ENCODE data around the gene UBE2R2.
"Not testable (repeated sequence)": the region's sequence is repeated elsewhere in the genome, so short reads cannot be mapped to it uniquely, and the experiment has no call there.

The UBE2R2 gene

DNA sequence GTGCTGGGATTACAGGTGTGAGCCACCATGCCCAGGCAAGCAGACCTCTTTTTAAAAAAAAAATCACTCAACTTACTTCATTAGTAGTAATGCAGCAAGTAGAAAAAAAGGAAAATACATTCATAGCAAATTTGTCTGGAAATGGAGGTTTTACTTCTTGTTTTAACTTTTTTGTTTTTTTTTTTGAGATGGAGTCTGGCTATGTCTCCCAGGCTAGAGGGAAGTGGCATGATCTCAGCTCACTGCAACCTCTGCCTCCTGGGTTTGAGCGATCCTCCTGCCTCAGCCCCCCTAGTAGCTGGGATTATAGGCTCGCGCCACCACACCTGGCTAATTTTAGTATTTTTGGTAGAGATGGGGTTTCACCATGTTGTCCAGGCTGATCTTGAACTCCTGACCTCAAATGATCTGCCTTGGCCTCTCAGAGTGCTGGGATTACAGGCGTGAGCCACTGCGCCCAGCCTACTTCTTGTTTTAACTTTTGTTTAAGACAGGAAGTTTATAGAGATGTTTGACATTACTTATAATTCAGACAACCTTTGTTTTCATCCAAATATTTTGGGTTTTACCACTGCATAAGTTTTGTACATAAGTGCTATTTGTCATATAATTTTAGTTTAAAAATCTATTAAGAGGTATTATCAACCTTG is 26.5 kb downstream of the UBE2R2 start:
- DNase-seq, result no peak

DNA sequence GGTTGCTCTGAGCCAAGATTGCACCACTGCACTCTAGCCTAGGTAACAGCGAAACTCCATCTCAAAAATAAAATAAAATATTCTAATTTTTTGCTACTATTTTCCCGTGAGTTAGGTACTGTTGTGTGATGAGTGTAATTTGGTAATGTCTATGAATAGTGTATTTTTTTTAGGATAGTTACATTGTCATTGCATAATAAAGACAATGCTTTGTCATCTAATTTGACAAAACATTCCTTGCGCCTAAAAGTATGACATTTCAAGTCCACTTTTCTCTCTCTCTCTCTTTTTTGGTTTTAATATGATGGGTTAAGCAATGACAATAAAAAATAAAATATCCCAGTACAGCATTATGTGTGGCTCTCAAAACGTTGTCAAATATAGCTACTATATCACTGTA is 29.3 kb downstream of the UBE2R2 start:
- DNase-seq, result no peak

GRCh38 chr9:33847894-33848205 is 30.9 kb downstream of the UBE2R2 start:
- not testable (repeated sequence) for DNase-seq

GRCh38 chr9:33850267-33850629 is 33.3 kb downstream of the UBE2R2 start:
- DNase-seq, result no peak

GRCh38 chr9:33850677-33851076 is 33.7 kb downstream of the UBE2R2 start:
- DNase-seq, result no peak

- DNase-seq, result no peak
Observed at GRCh38 chr9:33851301-33851700, 34.3 kb downstream of the UBE2R2 start.

- no peak for DNase-seq
Observed at GRCh38 chr9:33852216-33852826, 35.4 kb downstream of the UBE2R2 start.

GRCh38 chr9:33856247-33856646 is 39.3 kb downstream of the UBE2R2 start:
- DNase-seq, result no peak

- DNase-seq, result no peak
Observed at GRCh38 chr9:33858423-33858822, 41.5 kb downstream of the UBE2R2 start.

DNA sequence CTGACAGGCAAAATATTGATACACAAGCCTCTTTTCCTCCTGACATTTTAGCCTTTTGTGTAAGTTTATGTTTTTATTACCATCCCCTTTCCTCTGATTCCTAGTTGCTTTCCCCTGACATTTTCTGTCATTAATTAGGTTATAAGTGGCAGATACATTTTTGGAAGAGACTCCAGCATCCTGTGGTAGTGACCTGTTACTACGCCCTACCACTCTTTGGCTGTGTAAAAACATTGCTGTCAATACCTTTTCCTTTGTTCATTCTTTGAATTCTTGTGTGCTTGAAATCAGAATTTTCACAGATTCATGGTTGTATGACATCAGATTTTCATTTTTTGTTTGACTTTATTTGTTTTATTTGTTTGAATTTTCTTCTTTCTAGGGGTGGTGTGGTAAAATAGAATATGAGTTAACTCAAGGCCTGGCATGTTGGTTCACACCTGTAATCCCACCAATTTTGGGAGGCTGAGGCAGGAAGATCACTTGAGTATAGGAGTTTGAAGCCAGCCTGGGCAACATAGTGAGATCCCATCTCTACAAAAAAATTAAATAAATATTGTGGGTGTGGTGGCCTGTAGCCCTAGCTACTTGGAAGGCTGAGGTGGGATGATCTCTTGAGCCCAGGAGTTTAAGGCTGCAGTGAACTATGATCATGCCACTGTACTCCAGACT is 43.4 kb downstream of the UBE2R2 start:
- no peak for DNase-seq

- DNase-seq, result no peak
Observed at GRCh38 chr9:33861917-33862453, 45.0 kb downstream of the UBE2R2 start.

GRCh38 chr9:33863027-33863426 is 46.1 kb downstream of the UBE2R2 start:
- not testable (repeated sequence) for DNase-seq

DNA sequence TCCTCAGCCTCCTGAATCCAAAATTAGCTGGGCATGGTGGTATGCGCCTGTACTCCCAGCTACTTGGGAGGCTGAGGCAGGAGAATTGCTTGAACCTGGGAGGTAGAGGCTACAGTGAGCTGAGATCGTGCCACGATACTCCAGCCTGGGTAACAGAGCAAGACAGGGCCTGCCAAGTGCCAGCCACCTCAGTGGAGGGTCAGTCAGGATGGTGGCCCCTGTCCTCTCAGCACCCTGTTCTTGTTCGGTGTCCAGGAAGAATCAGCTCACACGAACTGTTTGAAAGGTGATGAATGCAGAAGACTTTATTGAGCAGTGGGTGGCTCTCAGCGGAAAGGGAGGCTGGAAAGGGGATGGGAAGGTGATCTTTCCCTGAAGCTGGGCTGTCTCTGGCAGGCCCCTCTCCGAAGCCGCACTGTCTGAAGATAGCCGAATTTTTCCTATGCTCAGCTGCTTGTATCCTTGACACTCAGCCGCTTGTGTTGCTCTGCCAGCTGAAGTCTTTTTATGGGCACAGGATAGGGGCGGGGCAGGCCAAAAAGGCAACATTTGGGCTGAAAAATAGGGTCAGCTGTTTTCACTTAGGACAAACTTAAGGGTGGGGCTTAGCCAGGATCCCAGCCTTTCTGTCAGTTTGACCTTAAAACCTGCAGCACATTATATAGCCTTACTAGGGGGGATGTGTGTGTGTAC is 50.9 kb downstream of the UBE2R2 start:
- DNase-seq, result no peak

DNA sequence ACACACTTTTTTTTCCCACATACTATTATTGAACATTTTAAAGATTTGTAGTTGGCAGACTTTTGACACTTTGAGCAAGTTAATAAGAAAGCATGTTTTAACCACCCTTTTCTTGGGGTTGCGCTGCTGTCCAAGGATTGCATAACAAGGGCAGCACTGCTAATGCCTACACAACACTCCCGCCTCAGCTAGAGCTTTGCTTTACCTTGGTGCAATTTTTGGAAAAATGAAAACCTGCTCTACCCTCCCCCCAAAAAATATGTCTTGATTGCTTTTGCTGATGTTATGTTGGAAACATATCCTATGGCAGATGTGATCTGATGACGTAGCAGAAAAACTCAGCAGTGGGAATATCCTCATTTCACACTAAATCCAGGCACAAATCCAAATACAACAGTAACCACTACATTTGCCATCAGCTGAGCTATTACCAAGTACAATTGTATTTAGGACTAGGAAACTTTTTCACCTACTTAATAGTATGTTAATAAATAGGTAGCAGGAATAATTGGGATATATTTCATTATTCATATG is 51.5 kb downstream of the UBE2R2 start:
- DNase-seq, result no peak

- DNase-seq, result not testable (repeated sequence)
Observed at GRCh38 chr9:33869243-33869642, 52.3 kb downstream of the UBE2R2 start.

DNA sequence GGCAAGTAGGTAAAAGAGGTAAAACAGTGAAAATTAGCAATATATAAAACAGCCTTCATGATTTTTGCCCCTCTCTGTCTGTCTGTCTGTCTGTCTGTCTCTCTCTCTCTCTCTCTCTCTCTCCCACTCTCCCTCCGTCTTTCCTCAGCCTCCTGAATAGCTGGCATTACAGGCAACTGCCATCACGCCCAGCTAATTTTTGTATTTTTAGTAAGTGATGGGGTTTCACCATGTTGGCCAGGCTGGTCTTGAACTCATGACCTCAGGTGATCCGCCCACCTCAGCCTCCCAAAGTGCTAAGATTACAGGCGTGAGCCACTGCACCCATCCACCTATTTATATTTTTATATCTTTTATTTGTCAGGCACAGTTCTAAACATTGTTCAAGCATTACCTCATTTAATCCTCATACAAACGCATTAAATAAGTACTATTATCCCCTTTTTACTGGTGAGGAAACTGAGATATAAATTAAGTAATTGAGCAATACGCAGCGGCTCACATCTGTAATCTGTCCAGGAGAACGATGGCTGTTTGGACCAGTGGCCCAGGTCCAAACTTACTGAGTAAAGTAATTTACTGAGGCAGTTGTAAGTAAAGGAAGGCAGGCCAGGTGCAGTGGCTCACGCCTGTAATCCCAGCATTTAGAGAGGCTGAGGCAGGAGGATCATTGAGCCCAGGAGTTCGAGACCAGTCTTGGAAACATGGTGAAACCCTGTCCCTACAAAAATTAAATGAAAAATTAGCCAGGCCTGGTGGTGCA is 60.9 kb downstream of the UBE2R2 start:
- DNase-seq, result no peak

- DNase-seq, result no peak
Observed at GRCh38 chr9:33878691-33879366, 61.9 kb downstream of the UBE2R2 start.

DNA sequence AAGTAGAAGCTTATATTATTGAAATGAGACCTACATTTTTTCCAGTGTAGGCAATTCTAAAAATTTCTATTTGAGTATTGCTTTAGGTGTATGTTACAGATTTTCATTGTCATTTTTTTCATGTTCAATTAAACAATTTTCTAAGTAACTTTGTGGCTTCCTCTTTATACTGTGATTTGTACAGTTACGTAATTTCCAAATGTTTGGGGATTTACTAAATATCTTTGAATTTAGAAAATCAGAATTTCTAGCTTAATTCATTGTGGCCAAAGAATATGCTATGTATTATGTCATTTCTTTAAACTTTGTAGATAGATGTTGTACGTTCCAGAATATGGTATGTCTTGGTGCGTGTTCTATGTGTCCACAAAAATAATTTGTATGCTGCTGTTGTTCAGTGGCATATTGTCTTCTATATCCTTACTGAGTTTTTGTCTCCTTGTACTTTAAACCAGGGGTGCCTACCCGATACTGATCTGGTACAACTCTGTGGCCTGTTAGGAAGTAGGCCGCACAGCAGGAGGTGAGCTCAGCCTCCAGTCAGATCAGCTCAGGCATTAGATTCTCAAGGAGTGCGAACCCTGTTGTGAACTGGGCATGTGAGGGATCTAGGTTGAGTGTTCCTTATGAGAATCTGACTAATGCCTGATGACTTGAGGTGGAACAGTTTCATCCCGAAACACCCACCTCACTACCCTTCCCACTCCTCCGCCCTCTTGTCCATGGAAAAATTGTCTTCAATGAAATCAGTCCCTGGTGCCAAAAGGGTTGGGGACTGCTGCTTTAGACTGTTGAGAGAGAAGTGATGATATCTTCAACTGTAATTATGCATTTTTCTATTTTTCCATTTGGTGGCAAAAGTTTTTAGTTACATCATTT is 63.5 kb downstream of the UBE2R2 start:
- DNase-seq, result no peak

- DNase-seq, result no peak
Observed at GRCh38 chr9:33881635-33882034, 64.7 kb downstream of the UBE2R2 start.

GRCh38 chr9:33884856-33885701 is 68.1 kb downstream of the UBE2R2 start:
- no peak for DNase-seq
